ENCODE measurements around the gene KANK4. TPM values are rescaled to one million over a fixed set of nuclear protein-coding genes. Genes with fewer than 3 reads are reported as not detected.

The KANK4 gene
- total and polyA plus RNA-seq, 2 donors (not counting 1 experiment from before 2014, with no cell fraction given), result not detected

DNA sequence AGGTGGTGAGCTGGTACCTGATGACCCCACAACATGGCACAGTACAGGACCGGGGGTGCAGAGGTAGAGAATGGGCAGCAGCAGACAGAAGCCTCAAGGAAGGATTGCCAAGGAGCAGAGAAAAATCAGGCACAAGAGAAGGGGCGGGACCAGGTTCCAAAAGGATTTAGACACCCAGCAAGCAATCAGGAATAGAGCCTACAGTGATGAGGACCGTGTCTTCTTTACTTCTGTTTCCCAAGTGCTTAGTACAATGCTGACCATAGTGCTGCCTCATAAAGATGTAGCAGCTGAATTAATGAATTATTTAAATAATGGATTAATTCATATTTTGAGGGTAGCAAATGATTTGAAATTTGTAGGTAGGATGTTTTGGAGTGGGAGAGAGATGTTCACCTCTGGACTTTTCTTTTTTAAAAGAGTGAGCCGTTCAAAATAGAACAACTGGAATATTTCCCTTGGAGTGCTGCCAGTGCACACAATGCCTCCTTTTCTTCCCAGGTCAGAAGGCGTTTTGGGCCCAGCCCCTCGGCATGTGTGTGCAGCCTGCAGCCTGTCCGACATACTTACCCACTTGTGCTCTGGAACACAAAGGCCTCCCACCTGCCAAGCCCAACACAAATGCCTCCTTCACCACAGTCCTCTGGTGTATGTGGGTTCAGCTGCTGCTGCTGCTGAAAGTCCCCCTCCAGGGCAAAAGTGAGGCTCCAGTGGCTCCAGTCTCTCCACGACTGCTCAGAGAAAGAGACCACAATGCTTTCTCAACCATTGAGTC, 19.6 kb downstream of the KANK4 start:
- no peaks in the 10 kb centered on the region for H3K27me3 ChIP-seq (ENCODE audit: control insufficient read depth, insufficient read depth, low read length)
- no peak overlapping the region for H3K27ac ChIP-seq (ENCODE audit: insufficient read depth, low read length)
- H3K9ac ChIP-seq (ENCODE audit: insufficient read depth, low read length), result no peak overlapping the region
- H3K79me2 ChIP-seq (ENCODE audit: control insufficient read depth, insufficient read depth, low read length), result no peaks in the 10 kb centered on the region
- no peaks in the 10 kb centered on the region for H3K9me3 ChIP-seq (ENCODE audit: control insufficient read depth, insufficient read depth, low read depth, low read length)
- H3K36me3 ChIP-seq (ENCODE audit: control insufficient read depth, insufficient read depth, low read length), result no peaks in the 10 kb centered on the region
- H3K4me2 ChIP-seq (ENCODE audit: extremely low read depth, insufficient read depth, low read length), result no peak overlapping the region
- H2AFZ ChIP-seq (ENCODE audit: low read length), result no peak overlapping the region
- no peaks in the 10 kb centered on the region for H4K20me1 ChIP-seq (ENCODE audit: control insufficient read depth, extremely low read depth, insufficient read depth, low read length)
- H3K4me1 ChIP-seq (ENCODE audit: control insufficient read depth, extremely low read depth, insufficient read depth, low read length), result no peaks in the 10 kb centered on the region
- H3K4me3 ChIP-seq (replicated peaks in 1 of 4; ENCODE audit: control extremely low read depth in 1 of 4, insufficient read depth in 1 of 4, low read depth in 3 of 4, low read length in 4 of 4), result no peak overlapping the region
- TF ChIP-seq, protein P1, sequence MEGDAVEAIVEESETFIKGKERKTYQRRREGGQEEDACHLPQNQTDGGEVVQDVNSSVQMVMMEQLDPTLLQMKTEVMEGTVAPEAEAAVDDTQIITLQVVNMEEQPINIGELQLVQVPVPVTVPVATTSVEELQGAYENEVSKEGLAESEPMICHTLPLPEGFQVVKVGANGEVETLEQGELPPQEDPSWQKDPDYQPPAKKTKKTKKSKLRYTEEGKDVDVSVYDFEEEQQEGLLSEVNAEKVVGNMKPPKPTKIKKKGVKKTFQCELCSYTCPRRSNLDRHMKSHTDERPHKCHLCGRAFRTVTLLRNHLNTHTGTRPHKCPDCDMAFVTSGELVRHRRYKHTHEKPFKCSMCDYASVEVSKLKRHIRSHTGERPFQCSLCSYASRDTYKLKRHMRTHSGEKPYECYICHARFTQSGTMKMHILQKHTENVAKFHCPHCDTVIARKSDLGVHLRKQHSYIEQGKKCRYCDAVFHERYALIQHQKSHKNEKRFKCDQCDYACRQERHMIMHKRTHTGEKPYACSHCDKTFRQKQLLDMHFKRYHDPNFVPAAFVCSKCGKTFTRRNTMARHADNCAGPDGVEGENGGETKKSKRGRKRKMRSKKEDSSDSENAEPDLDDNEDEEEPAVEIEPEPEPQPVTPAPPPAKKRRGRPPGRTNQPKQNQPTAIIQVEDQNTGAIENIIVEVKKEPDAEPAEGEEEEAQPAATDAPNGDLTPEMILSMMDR (conservative IDR thresholded peaks at IDR 0.05 in 1 of 2, IDR thresholded peaks at IDR 0.05 in 1 of 2; ENCODE audit: low read depth in 1 of 2, low read length in 2 of 2), result no peak
- peak in 1 of 2 donors; percentile 53 for DNase-seq (ENCODE audit: low read depth in 2 of 2)

DNA sequence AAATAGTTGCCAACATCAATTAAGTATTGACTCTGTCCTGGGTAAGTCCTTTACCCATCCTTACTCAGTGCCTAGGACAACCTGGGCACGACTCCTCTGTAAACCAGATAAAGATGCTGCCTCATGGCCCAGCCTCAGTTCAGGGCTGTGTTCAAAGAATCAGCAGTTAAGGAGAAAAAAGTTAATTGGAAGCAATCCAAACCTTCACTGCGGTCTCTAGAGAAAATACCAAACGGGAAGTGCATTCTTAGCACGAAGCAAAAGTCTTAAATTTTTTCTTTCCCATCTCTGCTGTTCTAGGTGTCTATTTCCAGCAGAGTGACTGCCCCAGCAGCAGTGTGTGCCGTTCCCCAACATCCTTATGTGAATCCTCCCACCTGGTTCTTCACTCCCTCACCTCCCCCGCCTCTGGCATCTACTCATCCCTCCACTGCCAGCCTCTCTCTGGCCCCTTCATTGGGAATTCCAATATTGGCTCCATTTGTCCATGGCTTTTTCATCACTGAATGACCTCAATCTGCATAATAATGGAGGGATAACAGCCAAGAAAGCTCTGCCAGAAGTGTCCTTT, 23.2 kb downstream of the KANK4 start:
- no peak overlapping the region for H2AFZ ChIP-seq (ENCODE audit: low read length)
- no peaks in the 10 kb centered on the region for H4K20me1 ChIP-seq (ENCODE audit: control insufficient read depth, extremely low read depth, insufficient read depth, low read length)
- no peaks in the 10 kb centered on the region for H3K27me3 ChIP-seq (ENCODE audit: control insufficient read depth, insufficient read depth, low read length)
- H3K9me3 ChIP-seq (ENCODE audit: control insufficient read depth, insufficient read depth, low read depth, low read length), result no peaks in the 10 kb centered on the region
- no peak overlapping the region for H3K4me2 ChIP-seq (ENCODE audit: extremely low read depth, insufficient read depth, low read length)
- no peak overlapping the region for H3K4me3 ChIP-seq (replicated peaks in 1 of 4; ENCODE audit: control extremely low read depth in 1 of 4, insufficient read depth in 1 of 4, low read depth in 3 of 4, low read length in 4 of 4)
- TF ChIP-seq EZH2 (IDR thresholded peaks at IDR 0.05; ENCODE audit: low read length, missing control alignments), result no peak
- TF ChIP-seq, protein P1 (conservative IDR thresholded peaks at IDR 0.05 in 1 of 2, IDR thresholded peaks at IDR 0.05 in 1 of 2; ENCODE audit: low read depth in 1 of 2, low read length in 2 of 2), result no peak
- H3K4me1 ChIP-seq (ENCODE audit: control insufficient read depth, extremely low read depth, insufficient read depth, low read length), result no peaks in the 10 kb centered on the region
- peak; percentile 58 to 84 for DNase-seq (ENCODE audit: low read depth in 2 of 2)
- H3K9ac ChIP-seq (ENCODE audit: insufficient read depth, low read length), result no peak overlapping the region
- no peak overlapping the region for H3K27ac ChIP-seq (ENCODE audit: insufficient read depth, low read length)
- no peaks in the 10 kb centered on the region for H3K79me2 ChIP-seq (ENCODE audit: control insufficient read depth, insufficient read depth, low read length)
- H3K36me3 ChIP-seq (ENCODE audit: control insufficient read depth, insufficient read depth, low read length), result no peaks in the 10 kb centered on the region

DNA sequence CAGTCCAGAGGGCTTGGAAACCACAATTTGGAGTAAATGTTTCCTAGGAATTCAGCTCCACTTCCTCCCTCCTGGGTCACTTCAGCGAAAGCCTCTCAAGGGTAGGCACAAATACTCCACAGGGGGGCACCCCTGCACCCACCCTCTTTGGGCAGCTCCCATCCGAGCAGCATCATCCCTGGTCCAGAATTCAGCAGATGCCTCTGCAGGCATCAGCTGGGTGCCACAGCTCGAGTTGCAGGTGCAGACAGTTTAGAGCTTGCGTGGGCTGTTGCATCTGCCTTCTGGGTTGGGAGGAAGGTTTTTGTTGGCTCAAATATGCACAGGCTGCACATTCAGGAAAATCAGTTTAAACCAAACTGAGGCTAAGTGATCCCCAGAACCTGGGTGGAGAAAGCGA, 25.0 kb downstream of the KANK4 start:
- Histone ChIP-seq H3K27me3 (ENCODE audit: control insufficient read depth, insufficient read depth, low read length) (no peaks in the 10 kb centered on the region), H3K9ac (ENCODE audit: insufficient read depth, low read length) (no peak overlapping the region), H3K27ac (ENCODE audit: insufficient read depth, low read length) (no peak overlapping the region), H3K36me3 (ENCODE audit: control insufficient read depth, insufficient read depth, low read length) (no peaks in the 10 kb centered on the region), H3K4me1 (ENCODE audit: control insufficient read depth, extremely low read depth, insufficient read depth, low read length) (no peaks in the 10 kb centered on the region), H3K79me2 (ENCODE audit: control insufficient read depth, insufficient read depth, low read length) (no peaks in the 10 kb centered on the region), H4K20me1 (ENCODE audit: control insufficient read depth, extremely low read depth, insufficient read depth, low read length) (no peaks in the 10 kb centered on the region), H3K4me2 (ENCODE audit: extremely low read depth, insufficient read depth, low read length) (no peak overlapping the region), H2AFZ (ENCODE audit: low read length) (no peak overlapping the region), H3K4me3 (replicated peaks in 1 of 4; ENCODE audit: control extremely low read depth in 1 of 4, insufficient read depth in 1 of 4, low read depth in 3 of 4, low read length in 4 of 4) (no peak overlapping the region), H3K9me3 (ENCODE audit: control insufficient read depth, insufficient read depth, low read depth, low read length) (no peaks in the 10 kb centered on the region)
- TF ChIP-seq, protein P1 (conservative IDR thresholded peaks at IDR 0.05 in 1 of 2, IDR thresholded peaks at IDR 0.05 in 1 of 2; ENCODE audit: low read depth in 1 of 2, low read length in 2 of 2), result peak; percentile 11 to 20
- no peak for TF ChIP-seq EZH2 (IDR thresholded peaks at IDR 0.05; ENCODE audit: low read length, missing control alignments)
- DNase-seq (ENCODE audit: low read depth in 2 of 2), result peak; percentile 8 to 46

Data from fibroblast of lung (primary cell).